ENCODE measurements around the gene BTF3. TPM values are rescaled to one million over a fixed set of nuclear protein-coding genes. Genes with fewer than 3 reads are reported as not detected.
A peak's percentile ranks its signal among the peaks of the same experiment; 100 is the strongest.

BTF3 gene
- polyA plus RNA-seq (307 and 324 TPM in 2 replicates), polyA minus RNA-seq (152 and 187 TPM in 2 replicates)

- Histone ChIP-seq H3K79me2 (replicated peaks; ENCODE audit: insufficient read depth, low read length) (peaks cover 35% of the 10 kb centered on the region), H3K9me2 (ENCODE audit: insufficient read depth, low read length) (no peaks in the 10 kb centered on the region), H3K27me3 (ENCODE audit: insufficient read depth, low read depth, low read length) (no peaks in the 10 kb centered on the region), H3K36me3 (ENCODE audit: insufficient read depth, low read length) (no peaks in the 10 kb centered on the region), H3K4me3 (ENCODE audit: low read length) (peak within 1 kb of the TSS; percentile 91), H2AFZ (ENCODE audit: low read depth, low read length) (peak within 1 kb of the TSS; percentile 97), H3K27ac (ENCODE audit: low read length) (peak within 1 kb of the TSS; percentile 93), H4K20me1 (ENCODE audit: insufficient read depth) (no peaks in the 10 kb centered on the region), H3F3A (ENCODE audit: insufficient read depth, low read length, poor library complexity, severe bottlenecking) (peaks cover 4% of the 10 kb centered on the region), H3K9me3 (ENCODE audit: low read length) (no peaks in the 10 kb centered on the region), H3K9ac (ENCODE audit: low read length) (peak within 1 kb of the TSS; percentile 98), H3K4me2 (ENCODE audit: low read length) (peak within 1 kb of the TSS; percentile 92)
- TF ChIP-seq EP300 (conservative IDR thresholded peaks at IDR 0.05; ENCODE audit: poor library complexity, severe bottlenecking) = no peak
- peak; percentile 98 for TF ChIP-seq POLR2AphosphoS5 (IDR thresholded peaks at IDR 0.05)
- peak; percentile 93 for TF ChIP-seq MXI1 (conservative IDR thresholded peaks at IDR 0.05; ENCODE audit: poor library complexity, severe bottlenecking)
- no peak for TF ChIP-seq RAD21 (conservative IDR thresholded peaks at IDR 0.05)
- TF ChIP-seq EZH2 (IDR thresholded peaks at IDR 0.05; ENCODE audit: borderline replicate concordance, insufficient read depth, low read length, poor library complexity, severe bottlenecking) = no peak
- TF ChIP-seq SMC3 (conservative IDR thresholded peaks at IDR 0.05; ENCODE audit: poor library complexity) = peak; percentile 8
- TF ChIP-seq REST (IDR thresholded peaks at IDR 0.05; ENCODE audit: borderline replicate concordance) = peak; percentile 78
- TF ChIP-seq TAF1 (IDR thresholded peaks at IDR 0.05; ENCODE audit: low read depth) = peak; percentile 78
Measured at GRCh38 chr5:73498057-73498992, at the start of gene BTF3. BTF3 (plus strand) TSS chr5:73498442; CDS start chr5:73498668, 226 bp downstream.

GRCh38 chr5:73448463-73449136, 49.6 kb upstream of the BTF3 start, which contains the start of gene FOXD1:
FOXD1 (minus strand) TSS chr5:73448777; CDS start chr5:73448362, 415 bp downstream.
- Histone ChIP-seq H3F3A (ENCODE audit: insufficient read depth, low read length, poor library complexity, severe bottlenecking) (no peaks in the 10 kb centered on the region), H3K9ac (ENCODE audit: low read length) (no peak within 1 kb of the TSS), H4K20me1 (ENCODE audit: insufficient read depth) (no peaks in the 10 kb centered on the region), H3K9me3 (ENCODE audit: low read length) (no peaks in the 10 kb centered on the region), H3K27ac (ENCODE audit: low read length) (no peak within 1 kb of the TSS), H3K27me3 (ENCODE audit: insufficient read depth, low read depth, low read length) (peaks cover 90% of the 10 kb centered on the region), H3K79me2 (replicated peaks; ENCODE audit: insufficient read depth, low read length) (no peaks in the 10 kb centered on the region), H3K4me3 (ENCODE audit: low read length) (peak within 1 kb of the TSS; percentile 61), H2AFZ (ENCODE audit: low read depth, low read length) (no peak within 1 kb of the TSS), H3K4me2 (ENCODE audit: low read length) (no peak within 1 kb of the TSS), H3K9me2 (ENCODE audit: insufficient read depth, low read length) (no peaks in the 10 kb centered on the region), H3K36me3 (ENCODE audit: insufficient read depth, low read length) (no peaks in the 10 kb centered on the region)
- TF ChIP-seq EZH2 (IDR thresholded peaks at IDR 0.05; ENCODE audit: borderline replicate concordance, insufficient read depth, low read length, poor library complexity, severe bottlenecking) = peak; percentile 79
- no peak for TF ChIP-seq TAF1 (IDR thresholded peaks at IDR 0.05; ENCODE audit: low read depth)
